ENCODE results near the gene SSNA1.
"Not testable (repeated sequence)": the region's sequence is repeated elsewhere in the genome, so short reads cannot be mapped to it uniquely, and the experiment has no call there.

Gene SSNA1

DNA sequence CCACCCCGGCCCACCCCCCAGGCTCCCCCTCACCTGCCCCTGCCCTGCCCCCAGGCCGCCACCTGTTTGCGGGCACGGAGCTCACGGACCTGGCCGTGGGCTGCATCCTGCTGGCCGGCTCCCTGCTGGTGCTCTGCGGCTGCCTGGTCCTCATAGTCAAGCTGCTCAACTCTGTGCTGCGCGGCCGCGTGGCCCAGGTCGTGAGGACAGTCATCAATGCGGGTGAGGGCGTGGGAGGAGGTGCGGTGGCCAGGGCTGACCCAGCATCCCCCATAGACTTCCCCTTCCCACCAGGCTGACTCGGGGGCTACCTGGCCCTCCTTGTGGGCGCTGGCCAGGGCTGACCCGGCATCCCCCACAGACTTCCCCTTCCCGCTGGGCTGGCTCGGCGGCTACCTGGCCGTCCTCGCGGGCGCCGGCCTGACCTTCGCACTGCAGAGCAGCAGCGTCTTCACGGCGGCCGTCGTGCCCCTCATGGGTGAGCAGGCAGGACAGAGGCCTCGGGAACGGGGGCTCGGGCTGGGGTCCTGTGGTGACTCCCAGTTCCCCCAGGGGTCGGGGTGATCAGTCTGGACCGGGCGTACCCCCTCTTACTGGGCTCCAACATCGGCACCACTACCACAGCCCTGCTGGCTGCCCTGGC lies 45.7 kb downstream of the SSNA1 start:
- DNase-seq = peak; percentile 78

DNA sequence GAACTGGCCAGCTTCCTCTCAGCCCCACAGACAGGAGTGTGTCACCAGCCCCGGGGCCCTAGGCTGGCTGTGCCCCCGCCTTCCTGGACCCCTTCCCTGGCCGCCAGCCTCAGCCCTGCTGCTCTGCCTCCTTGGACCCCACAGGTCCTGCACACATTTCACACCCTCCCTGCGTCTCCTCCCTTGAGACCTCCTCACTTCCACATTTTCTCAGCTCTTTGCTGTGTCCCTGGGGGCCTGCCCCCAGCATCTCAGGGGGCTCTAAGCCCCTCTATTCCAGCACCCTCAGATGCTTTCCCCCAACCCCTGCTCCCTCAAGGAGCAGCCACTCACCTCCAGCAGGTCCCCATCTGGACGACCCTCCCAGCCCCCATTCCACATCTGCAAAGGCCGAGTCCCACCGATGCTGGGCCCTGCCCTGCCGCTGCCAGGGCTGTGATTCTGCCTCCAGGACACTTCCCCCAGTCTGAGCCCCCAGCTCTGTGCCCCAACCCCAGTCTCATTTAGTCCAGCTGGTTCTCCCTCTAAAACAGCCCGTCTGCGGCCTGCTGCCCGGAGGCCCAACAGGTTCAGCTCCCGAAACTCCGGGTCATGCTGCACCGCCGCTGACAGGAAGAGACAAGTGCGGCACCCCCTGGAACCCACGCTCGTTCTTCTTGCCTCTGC lies 46.4 kb downstream of the SSNA1 start:
- DNase-seq = no peak

DNA sequence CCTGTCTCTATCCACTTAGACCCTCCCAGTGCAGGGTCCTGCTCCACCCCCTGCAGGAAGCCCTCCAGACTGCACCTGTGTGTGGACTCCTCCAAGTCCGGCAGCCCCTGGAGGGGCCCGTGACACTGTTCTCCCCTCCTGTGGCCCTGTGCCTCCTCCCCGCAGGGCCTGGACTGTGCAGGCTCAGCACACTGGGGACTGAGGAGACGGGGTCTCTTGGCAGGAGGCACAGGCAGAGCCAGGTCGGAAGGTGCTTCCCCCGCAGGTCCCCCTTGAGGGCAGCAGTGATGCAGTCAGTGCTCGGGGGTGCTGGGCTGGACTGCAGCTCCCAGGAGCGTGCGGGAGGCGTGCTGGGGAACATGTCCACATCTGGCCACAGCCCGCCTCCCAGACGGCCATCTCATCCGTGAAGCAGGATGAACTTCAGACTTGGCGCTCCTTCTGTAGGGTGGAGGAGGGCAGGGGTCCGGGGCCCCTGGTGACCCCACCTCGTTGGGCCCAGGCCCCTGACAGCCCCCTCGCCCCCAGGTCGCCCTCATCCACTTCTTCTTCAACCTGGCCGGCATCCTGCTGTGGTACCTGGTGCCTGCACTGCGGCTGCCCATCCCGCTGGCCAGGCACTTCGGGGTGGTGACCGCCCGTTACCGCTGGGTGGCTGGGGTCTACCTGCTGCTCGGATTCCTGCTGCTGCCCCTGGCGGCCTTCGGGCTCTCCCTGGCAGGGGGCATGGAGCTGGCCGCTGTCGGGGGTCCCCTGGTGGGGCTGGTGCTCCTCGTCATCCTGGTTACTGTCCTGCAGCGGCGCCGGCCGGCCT lies 47.2 kb downstream of the SSNA1 start:
- no peak for DNase-seq

DNA sequence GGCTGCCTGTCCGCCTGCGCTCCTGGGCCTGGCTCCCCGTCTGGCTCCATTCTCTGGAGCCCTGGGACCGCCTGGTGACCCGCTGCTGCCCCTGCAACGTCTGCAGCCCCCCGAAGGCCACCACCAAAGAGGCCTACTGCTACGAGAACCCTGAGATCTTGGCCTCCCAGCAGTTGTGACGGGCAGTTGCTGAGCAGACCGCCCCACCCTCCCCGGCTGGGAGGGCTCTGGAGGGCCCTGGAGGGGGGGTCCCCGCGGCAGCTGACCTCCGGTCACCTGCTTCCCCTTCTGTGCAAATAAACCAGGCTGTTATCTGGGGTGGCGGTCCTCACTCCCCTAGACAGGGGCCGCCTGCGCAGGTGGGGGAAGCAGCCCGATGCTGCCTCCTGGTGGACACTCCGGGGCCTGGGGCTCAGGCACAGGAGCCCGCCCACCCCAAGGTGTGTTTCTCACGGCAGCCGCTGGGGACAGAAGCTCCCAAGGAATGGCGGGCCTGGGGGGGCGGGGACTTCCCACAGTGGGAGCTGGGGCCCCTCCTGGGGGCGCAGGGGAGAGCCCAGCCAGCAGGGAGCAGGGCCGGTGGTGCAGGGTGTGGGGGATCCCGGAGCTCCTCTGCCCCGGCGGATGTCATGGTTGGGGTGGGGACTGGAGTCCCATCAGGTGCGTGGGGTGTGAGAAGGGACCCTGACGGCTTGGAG lies 47.9 kb downstream of the SSNA1 start:
- DNase-seq = peak; percentile 94

DNA sequence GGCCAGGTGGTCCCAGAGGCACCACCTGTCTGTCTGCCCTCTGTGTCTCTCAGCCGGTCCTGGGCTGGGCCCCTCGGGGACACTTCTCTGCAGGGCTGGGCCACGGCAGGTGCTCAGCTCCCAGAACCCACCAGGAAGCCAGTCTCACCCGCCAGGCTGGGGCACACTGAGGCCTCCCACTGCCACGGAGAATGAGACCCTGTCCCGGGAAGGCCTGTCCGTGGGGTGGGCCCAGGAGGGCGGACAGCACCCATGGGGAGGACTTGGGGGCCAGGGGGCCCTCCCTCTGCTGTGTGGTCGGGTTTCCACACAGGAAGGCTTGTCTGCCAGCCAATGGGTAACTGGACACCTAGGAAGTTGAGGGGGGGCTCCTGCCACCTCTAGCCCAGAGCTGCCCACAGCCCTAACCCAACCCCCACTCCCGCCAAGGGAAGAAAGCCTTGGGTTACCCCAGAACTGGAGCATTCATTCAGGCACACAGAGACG lies 48.5 kb downstream of the SSNA1 start:
- DNase-seq = peak; percentile 56

DNA sequence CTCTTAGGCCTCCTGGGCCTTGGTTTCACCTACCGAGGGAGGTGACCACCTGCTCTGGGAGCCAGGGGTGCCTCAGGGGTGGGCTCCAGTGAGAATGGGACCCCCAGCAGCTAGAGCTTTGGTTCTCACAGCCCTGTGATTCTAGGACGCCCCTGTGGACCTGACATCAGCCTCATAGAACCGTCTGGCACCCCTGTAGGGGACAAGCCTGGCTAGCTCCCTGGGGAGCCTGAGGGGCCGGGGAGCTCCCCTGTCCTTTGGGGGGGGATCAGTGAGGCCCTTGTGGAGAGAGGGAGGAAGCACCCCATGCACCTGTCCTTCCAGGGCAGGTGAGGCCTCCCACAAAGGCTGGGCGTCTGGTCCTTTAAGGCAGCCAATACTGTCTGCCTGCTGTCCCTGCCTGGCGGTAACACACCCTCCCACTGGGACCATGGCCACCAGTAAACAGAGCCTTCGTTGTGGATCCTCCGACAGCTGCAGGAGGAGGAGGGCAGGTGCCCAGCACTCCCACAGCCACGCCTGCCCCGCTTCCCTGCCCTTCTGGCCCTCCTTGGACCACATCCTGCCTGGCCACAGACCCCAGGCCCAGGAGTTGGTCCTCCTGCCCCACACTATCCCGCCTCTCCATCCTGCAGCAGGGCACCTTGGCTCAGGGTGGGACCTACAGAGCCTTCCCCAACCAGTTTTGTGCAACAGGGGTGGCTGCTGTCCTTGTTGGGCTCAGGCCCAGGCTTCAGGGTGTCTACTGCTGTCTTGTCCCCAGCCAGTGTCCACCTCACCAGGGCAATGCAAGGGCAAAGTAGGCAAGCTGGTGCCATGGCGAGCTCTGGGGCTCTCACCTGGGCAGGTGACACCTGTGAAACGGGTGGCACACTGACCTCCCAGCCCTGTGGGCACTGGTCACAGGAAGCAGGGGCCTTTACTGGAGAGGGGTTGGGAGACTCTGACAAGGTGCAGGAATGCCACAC lies 49.6 kb downstream of the SSNA1 start:
- DNase-seq = peak; percentile 97

DNA sequence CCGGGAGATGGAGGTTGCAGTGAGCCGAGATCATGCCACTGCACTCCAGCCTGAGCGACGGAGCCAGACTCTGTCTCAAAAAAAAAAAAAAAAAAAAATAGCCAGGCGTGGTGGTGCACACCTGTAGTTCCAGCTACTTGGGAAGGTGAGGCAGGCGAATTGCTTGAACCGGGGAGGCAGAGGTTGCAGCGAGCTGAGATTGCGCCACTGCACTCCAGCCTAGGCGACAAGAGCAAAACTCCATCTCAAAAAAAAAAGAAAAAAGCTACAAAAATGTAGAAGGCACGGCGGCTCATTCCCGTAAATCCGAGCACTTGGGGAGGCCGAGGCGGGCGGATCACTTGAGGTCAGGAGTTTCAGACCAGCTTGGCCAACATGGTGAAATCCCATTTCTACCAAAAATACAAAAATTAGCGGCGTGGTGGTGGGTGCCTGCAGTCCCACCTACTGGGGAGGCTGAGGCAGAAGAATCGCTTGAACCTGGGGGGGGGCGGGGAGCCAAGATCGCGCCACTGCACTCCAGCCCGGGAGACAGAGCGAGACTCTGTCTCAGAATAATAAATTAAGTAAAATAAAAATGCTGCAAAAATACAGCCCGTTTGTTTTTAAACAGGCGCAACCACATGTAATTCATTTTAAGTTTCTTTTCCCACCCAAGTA lies 51.2 kb downstream of the SSNA1 start:
- not testable (repeated sequence) for DNase-seq
